ENCODE measurements around the gene DAZL.

DAZL gene

DNA sequence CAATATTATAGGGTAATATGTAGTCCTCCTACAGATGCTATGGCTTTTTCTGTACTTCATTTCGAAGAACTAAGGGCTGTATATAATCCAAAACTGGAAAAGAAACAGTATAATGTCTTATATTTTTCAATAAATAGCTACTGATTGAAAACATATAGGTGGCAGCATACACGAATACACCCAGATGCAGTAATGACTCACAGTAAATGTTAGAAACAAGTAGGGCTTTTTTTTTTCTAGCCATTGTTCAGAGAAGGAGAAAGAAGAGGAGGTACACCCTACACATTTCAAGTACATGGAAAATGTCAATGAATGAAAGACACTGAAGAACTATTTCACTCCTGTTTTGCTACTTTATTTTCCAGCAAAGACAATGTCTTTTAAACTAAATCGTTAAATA is 9.4 kb downstream of the DAZL start:
- no peak for DNase-seq

DNA sequence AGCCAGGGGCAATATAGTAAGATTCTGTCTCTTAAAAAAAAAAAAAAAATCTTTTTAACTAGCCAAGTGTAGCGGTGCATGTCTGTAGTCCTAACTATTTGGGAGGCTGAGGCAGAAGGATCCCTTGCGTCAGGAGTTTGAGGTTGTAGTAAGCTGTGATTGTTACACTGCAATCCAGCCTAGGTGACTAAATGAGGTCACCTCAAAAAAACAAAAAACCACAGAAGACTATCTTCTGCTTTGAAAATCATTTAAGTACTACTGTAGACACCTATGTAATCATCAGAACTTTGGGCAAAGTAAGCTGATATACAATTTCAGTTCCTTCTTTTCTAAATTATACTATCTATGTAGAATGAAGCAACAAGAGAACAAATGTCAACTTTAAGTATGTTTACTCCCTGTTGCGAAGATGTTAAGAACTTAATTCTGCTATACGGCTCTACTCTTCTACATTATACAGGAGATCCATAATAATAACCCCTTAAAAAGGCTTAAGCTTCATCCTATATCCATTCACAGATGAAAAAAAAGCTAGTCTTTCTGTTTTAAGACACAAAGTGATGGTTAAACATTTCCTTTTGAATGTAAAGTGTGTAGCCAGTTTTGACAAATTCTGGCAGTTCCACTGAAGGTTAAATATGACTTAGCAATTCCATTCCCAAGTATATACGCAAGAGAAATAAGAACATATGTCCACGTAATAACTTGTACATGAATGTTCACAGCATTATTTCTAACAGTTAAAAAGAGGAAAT is 15.2 kb downstream of the DAZL start:
- DNase-seq = no peak

DNA sequence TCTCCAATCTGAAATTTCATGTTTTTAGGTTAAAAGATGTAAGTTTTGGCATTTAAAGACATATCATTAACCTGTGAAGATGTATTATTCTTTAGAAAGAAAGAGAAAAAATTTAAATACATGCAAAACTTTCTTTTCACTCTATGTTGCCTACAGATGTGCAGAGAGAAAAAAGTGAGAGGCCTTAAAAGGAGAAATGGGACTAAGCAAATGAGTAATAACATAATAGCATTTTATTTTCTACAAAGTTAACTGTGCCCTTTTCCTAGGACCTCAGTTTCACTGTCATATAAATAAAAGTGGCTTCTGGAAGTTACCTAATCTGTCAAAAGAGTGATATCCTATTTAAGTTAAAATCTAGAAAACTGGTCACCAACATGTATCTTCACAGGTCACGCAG is 16.1 kb downstream of the DAZL start:
- no peak for DNase-seq

DNA sequence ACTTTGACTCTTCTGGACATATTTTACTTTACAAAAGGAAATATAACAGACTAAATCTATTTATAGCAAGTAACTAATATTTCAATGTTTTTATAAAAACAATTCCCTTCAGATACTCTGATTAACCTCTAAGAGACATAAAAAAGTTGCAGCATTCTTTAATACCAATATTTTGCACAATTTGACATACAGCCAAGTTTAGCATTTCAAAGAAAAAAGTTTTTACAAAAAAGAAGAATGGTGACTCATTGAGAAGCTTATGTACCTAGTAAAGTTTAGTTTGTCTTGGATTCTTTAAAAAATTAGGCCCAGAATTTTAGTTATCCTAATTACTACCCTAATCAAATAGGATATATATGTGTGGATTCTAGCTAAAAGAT is 17.6 kb downstream of the DAZL start:
- no peak for DNase-seq

DNA sequence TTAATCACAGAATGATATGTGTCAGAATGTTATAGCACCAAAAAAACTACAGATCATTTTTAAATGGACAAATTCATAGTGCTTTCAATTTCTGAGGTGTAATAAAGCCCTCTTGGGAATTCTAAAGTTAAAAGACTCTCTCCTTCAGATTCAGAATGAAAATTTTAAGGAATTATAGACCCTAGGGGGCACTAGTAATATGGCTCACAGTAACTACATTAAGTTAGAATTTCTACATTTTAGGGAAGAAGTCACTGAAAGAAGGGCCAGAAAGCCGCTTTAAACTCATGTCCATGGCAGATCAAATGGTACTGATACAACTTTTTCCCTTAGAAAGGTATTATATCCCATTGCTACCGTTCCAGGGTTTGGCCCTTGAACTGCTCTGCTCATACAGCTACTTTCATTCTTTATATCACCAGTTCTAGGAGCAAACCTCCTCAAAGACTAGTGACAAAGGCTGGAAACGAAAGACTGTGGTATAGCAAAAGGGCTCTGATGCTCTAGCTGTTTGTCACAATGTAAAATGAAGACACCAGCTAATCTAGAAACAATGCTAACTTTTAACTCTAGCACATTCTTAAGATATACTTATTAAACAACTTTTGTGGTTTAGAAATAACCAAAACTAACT is 18.1 kb downstream of the DAZL start:
- no peak for DNase-seq

DNA sequence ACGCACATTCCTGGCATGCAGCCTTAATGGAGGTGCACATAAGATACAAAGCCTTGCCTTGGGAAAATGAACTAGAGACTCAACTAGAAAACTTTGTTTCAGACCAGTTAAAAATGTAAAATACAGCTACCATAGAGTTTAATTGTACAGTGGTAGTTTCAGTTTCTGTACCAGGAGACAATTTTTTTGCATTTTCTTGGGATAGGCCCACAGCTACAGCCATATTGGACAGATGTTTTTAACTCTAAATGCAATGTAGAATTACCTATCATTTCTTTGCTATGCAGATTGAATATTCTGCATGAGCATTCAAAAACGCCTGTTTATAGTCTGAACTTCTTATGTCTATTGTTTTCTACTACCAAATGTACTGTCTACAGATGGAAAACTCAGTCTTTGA is 20.3 kb downstream of the DAZL start:
- DNase-seq = no peak

DNA sequence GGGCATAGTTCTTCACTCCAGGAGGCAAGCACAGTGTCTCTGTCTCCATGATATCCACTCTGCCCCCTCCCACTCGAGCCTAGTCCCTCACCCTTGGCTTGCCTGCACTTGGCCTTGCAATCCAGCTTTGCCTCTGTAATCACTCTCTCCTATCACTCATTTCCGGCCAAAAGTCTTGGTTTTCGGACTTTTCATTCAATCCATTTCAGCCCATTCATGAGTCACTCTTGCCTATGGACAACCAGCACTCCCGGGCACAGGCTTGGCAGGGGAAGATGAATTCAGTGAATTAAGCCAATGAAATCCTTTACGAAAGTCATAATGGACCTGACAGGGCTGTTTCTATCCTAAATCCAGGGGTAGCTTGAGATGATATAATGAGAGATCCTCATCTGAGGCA is 21.7 kb downstream of the DAZL start:
- no peak for DNase-seq

DNA sequence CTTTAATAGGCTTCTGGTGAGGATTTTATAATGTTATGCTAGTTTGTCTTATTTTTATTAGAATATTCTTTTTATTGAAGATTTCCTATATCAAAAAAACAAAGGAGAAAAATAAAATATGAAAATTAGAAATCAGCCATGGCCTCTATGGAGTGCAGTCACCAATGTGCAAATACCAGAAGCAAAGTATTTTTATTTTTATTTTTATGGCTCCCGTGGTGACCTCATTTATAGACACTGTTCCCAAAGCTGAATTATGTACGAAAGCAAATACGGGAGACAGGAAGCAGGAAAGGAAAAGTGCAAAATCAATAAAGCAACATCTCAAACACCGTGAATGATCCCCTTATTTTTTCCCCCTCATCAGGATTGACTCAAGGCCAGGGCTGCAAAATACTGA is 35.1 kb downstream of the DAZL start:
- no peak for DNase-seq

DNA sequence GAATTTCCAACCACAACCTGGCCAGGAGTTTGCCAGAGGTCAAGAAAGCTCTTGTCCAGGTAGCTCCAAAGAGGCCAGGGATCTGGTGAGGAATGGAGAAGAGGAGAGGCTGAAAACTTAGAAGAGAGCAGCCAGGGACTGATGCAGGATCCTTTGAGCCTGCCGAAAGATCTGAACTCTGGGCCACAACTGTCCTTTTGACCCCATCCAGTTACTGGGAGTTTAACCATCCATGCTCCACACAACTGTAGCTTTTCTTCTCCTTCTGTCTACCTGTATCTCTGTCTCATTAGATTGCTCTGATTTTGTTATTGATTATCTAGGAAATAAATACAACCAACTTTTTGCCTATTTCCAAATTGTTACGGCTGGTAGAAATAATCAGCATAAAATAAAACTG is 36.7 kb downstream of the DAZL start:
- DNase-seq = no peak

DNA sequence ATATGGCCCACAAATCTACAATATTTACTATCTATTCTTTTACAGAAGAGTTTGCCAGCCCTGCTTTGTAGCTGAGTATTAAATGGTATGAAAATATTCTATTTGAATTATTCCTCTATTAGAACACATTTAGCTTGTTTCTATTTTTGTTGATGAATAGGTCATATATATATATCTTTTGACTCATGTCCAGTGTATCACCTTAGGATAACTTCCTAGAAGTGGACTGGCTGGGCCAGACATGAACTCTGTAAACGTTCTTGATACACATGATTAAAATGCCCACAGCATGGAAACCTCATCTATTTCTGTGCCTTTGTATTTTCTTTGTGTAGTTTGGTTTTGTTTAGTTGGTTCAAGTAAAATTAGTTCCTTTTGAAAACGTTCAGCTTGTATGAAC is 37.1 kb downstream of the DAZL start:
- DNase-seq = no peak

DNA sequence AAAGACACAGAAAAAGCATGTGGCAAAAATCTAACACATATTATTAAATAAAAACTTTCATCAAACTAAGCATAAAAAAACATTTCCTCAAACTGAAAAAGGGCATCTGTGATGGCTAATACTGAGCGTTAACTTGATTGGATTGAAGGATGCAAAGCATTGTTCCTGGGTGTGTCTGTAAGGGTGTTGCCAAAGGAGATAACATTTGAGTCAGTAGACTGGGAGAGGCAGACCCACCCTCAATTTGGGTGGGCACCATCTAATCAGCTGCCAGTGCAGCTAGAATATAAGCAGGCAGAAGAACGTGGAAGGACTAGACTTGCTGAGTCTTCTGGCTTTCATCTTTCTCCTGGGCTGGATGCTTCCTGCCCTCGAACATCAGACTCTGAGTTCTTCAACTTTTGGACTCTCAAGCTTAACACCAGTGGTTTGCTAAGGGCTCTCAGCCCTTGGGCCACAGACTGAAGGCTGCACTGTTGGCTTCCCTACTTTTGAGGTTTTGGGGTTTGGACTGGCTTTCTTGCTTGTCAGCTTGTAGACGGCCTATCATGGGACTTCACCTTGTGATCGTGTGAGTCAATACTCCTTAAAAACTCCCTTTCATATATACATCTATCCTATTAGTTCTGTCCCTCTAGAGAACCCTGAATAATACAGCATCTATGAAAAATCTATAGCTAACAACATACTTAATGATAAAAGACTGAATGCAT is 45.4 kb downstream of the DAZL start:
- DNase-seq = no peak

DNA sequence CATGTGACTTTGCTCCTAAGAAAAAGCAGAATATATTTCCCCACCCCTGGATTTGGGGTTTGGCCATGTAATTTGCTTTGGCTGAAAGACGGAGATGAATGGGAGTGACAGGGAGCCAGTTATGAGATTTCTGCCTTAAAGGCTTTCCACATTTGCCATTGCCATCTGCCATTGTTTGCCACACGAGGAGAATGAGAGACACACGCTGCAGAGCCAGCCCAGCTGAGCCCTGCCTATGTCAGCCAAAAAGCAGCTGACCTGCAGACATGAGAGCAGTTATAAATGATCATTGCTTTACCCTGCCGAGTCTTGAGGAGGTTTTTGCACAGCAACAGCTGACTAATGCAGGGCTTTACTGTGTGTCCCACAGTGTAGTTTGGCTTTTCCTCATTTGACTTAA is 51.1 kb downstream of the DAZL start:
- DNase-seq = no peak

DNA sequence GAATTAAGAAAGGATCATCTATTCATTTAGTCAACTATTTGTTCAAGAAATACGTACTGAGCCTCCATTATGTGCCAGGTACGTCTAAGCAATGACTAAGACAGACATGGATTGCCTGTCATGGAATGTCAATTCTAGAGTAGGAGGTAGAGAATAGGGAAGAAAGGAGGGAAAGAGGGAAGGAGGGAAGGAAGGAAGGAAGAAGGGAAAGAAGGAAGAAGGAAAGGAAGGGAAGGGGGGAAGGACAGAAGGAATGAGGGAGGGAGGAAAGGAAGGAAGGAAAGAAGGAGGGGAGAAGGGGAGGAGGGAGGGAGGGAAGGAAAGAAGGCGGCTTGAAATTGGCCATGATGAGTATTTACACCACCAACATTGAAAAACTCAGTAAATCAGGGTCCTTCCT is 52.5 kb downstream of the DAZL start:
- DNase-seq = no peak

DNA sequence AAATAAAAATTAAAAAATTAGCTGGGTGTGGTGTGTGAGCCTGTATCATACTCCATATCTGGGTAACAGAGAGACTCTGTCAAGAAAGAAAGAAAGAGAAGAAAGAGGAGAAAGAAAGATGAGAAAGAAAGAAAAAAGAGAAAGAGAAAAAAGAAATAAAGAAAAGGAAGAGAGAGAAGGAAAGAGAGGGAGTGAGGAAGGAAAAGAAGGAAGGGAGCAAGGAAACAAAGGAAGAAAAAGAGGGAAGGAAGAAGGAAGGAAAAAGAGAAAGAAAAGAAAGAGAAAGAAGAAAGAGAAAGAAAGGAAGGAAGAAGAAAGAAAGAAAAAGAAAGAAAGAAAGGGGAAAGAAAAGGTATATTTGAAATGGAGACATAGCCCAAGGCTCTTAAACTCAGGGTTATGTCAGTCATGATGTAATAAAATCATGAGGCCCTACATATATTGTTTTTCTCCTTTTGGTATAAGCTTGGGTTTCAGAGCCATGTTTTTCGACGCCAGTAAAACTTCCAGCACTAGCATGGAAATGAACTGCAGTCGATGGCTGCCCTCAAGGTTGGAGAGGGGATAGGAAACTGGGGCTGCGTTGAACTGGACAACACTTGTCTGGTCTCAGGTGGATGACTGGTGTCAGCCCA is 53.8 kb downstream of the DAZL start:
- no peak for DNase-seq

DNA sequence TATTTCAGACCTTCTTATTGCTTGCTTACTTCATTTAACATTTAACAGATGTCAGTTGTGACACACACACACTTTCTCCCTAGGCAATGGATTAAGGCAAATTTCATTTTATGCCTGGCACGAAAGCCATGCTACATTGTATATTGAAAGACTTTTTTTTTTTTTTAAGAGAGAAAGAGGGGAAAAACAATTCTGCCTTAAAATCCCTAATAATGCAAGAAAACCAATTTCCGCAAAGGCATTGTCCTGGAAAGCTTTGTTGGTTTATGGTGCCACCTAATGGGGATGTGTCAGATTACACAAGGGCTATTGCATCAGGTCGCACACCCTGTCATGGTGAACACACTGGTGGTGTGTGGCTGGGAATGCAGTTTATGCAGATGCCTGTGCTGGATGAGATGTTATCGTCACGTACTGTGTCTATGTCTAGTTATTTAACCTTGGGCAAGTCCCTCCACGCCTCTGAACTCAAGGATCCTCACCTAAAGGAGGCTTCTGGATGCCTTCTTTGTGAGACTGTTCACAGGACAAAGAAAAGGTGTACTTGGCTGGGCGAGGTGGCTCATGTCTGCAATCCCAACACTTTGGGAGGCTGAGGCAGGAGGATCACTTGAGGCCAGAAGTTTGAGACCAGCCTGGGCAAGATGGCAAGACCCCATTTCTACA is 54.4 kb downstream of the DAZL start:
- DNase-seq = peak; percentile 71

DNA sequence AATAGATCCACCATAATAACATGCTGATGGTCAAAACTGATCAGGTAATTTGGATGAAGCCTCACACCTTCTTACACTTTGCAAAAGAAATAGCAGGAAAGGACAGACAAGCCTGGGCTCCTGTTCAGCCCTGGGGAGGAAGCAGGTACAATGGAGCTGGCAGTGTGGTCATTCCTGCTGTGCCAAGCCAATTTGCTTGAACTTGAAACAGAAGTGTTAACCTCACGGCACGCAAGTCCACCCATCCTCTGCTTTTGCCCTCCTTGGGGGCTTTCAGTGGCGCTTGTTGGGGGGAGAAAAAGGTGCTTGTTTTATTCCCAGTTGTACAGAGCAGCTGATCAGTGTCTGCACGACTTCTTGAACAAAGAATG is 54.9 kb downstream of the DAZL start:
- DNase-seq = no peak

DNA sequence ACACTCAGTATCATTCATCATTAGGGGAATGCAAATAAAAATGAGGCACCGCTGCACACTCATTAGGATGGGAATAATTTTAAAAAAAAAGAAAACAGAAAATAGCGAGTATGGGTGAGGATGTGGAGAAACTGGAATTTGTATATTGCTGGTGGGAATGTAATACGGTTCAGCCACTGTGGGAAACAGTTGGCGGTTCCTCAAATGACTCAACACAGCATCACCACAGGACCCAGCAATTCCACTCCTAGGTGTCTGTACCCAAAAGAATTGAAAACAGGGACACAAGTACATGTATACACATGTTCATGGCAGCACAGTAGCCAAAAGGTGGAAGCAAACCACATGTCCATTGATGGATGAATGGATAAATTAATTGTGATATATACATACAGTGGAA is 56.5 kb downstream of the DAZL start:
- DNase-seq = no peak

DNA sequence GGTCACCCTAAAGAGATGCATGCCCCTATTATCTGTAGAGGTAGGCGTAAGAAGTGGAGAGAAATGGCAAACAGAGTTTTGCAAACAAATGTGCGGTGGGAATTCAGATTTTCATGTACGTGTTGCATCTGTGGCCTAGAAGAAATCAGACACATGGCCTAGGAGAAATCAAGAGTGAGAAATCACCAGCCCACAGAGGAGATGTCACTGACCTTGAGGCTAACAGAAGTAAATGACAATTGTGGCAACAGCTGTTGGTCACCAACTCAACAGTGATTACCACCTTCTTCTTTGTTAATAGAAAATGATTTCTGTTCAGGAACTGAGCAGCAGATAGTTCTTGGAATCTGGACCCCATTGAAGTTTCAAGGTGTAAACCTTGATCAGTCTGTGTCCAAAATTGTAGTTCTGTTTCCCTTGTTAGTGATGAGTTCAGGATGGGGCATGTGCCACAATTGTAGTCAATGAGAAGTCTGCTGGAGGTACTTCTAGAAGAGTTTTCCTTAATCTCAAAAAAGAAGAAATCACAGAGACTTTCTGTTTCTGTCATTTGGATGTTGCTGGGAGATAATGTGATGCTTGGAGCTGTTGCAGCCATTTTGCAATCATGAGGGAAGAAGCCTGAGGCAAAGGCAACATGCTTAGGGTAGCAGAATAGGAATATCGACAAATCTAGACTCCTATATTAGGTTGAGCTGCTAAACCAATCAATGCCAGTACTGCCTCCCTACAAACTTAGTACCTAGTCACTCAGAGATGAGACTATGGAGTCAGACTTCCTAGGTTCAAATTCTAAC is 57.5 kb downstream of the DAZL start:
- DNase-seq = no peak

DNA sequence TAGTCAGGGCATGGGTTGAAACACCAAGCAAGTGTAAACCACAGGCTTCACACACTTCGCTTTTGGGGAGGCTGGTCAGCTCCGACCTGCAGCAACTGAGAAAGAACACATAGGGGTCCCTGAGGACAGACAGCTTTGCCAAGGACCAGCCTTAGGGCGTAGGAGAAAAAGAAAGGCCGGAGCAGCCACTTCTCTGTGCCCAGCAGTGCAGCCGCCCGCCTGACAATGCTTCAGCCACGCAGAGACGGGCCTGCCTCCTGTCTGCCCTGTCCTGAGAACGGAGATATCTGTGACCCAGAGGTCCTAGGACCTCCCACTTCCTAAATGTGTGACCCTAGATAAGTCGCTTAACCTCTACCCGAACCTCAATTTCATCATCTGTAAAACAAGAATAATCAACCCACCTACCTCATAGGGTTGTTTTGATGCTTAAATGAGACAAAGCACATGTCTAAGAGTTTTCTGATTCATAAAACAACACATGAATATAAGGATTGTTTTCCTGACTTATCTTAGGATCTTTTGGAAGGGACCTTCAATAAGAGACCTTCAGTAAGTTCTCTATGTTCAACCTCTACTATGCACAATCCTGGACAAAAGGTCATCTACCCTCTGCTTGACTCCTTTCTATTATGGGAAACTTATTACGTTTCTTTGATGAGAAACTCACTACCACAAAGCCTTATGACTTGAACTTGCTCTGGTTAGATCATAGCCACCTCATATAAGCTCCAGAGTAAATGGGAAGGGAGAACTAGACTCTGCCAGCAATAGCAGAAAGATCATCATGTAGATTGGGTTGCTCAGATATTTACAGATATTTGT is 58.8 kb downstream of the DAZL start:
- DNase-seq = no peak

DNA sequence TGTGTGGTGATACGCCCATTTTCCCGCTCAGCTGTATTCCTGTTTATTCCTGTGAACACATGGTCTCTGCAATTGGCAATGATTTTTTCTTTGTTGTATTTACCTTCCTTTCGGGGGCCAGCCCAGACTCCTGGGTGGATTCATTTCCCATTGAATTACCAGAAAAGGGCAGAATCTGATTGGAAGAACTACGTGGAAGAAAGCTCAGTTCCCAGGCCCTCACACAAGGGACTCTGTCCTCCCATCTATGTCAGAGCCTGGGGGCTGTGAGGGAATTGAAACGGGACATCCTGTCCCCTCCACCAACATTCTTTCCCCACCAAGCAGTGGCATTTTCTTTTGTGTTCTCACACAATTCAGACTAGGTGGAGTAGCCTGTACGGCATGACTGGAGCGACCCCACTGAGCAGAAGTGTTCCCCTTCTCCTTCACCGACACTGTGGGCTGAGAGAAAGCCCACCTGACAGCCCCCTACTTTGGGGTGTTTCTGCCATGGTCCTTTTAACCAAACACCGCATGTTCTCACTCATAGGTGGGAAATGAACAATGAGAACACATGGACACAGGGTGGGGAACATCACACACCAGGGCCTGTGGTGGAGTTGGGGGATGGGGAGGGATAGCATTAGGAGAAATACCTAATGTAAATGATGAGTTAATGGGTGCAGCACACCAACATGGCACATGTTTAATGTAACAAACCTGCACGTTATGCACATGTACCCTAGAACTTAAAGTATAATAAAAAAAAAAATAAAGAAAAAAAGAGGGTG is 59.6 kb downstream of the DAZL start:
- no peak for DNase-seq

Measured in central memory CD4-positive, alpha-beta T cell (primary cell).